GM18873 (cell line): ENCODE results near the gene ZBTB20.

Experiments
- ATAC-seq: cut with Tn5 transposase; IDR thresholded peaks from one replicate; pipeline ENCODE4 v1.9.1; 2021; ENCODE audit warnings: mild to moderate bottlenecking, moderate library complexity, moderate number of reproducible peaks; ENCODE audit not compliant: unreplicated experiment, low FRiP score

The ZBTB20 gene

DNA sequence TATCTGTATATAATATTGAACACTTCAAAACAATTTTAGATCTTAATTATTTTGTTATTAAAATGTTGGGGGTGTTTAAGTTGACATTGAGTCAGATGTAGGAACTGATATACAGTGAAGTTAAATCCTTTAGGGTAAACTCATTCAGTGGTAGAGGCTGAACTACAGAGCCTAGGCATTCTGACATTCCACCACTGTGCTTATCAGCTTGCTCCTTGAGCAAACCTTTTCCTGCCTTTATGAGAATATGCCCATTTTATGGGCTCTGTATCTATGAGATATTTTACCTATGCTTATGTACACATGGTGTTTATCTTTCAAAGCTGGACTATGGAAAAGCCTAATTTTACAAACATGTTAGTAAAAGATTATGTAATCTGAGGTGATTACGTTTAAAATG is 407.5 kb downstream of the ZBTB20 start:
- ATAC-seq = no peak

DNA sequence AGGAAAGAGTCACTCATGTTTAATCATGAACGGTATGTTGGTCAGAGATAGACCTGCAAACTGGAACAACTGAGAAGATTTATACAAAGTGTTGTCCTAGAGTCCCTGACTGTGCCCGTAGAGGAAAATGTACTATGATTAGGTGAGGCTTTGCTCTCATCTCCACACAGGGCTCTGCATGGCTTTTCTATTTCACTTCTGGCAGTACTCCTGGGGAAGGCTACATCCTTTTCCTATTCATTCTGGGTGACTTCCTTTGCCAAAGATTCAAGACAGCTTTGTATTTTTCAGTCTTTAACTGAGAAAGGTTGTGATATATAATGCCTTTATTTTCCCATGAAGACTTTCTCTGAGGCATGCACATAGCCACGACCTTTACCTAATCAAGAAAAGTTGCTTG is 414.7 kb downstream of the ZBTB20 start:
- ATAC-seq = no peak

- no peak for ATAC-seq
Measured at GRCh38 chr3:114730397-114730796, 416.7 kb downstream of the ZBTB20 start.

DNA sequence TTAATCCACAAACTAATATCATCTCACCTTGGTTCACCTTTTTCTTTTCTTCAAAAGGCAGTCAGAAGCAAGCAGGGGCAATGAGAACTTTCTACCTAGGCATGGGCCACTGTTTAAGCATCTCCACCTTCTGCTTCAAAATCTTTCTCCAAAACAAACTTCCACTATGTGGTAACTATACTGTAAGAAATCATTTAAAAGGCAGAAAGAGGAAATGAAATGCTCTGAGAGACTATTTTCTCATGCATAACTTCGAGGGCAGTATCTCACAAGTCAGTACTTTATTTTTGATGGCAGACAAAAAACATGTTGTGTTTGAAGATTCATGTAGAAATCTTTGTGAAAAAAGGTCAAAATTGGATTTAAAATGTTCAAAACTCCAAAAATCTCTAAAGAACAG is 419.7 kb downstream of the ZBTB20 start:
- ATAC-seq = no peak

DNA sequence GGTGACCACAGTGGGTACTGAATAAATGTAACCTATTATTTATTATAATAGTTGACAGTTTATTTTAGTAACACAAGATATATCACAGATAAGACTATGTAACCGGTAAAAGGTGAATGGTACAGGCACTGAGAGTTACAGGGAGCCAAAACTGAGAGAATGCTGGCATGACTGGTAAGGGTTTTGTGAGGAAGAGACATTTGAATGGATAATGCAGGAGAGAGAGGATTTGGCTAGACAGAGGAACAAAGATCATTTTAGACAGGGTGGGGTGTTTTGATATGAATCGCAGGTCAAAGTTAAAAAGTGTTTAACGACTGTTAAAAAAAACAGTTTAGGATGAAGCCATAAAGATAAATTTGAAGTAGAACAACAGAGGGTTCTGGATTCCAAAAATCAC is 421.1 kb downstream of the ZBTB20 start:
- ATAC-seq = no peak

- ATAC-seq = no peak
Measured at GRCh38 chr3:114722530-114722929, 424.6 kb downstream of the ZBTB20 start.

GRCh38 chr3:114721864-114722263 is 425.2 kb downstream of the ZBTB20 start:
- ATAC-seq = no peak

DNA sequence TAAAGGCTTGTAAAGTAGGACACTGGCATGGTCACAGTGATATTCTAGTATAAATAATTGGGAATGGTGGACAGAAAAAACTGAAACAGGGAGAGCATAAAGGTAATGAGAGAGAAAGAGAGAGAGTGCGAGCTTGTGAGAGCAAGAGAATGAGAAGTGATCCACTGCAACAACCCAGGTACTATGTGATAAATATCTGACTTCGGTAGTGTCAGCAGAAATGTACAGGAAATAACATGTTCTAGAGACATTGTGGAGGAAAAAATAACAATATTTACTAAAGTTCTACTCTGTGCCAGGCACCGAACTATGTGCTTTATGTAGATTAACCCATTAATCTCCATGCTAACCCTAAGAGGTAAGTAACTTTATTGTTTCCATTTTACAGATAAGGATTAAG is 425.9 kb downstream of the ZBTB20 start:
- no peak for ATAC-seq

DNA sequence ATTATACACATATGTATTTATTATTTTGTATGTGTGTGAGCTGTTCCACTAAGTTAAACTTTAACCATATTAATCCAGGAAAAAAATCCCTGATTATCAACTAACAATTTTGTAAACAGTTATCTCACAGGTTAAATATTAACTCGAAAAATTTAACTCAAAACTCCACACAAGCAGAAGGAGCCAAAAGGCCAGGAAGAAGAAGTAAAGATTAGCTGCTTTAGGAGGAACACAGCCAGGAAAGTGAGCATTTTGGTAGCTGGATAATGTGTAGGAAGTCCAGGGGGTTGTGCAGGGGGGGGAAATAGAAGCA is 428.2 kb downstream of the ZBTB20 start:
- no peak for ATAC-seq

DNA sequence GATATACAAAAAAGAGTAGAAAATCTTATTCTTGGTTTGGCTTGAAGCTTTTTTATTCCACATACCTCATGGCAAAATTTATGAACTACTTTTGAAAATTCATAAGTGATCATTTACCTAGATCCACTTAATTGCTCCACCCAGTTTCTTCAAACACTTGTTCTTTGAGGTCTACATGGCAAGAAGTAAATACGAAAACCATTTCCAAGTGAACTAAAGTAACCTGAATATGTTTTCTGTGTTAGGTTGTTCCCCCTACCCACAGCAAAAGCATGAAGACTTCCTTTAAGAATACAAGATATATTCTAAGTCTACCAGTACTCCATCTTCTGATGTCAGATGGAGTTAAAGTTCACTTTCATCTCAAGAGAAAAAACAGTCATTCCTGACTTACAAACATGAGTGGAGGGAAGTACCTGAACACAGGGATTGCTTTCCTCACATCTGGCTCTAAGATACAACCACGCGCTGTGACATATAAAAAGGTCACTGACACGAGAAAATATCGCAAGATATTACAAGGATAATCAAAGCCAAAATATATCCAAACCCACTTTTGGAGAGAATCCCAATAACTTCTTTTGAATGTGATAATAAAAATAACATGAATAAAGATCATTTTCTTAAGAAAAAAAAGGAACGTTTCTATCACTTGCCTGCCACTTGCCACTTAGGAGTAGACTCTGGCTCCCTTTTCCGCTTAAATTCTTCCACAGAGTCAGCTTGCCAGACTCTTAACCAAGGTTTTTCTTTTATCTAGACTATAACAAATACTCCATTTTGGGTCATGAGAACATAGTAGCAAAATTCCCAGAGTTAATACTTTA is 428.8 kb downstream of the ZBTB20 start:
- no peak for ATAC-seq

DNA sequence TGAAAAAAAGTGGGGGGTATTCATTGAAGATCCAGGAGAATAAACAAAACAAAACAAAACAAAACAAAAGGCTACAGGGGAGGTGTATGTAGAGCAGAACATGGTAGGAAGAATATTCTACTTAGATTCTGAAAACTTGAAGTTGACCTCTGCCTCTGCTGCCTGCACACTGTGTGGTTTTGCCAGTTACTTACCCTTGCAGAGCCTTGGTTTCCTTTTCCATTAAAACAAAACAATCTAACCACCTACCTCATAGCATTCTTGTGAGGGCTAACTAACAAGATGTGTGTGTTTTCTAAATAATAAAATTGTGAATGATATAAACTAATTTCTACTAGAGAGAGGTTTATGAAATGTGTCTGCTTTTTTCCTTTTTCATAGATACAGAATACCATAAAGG is 430.2 kb downstream of the ZBTB20 start:
- no peak for ATAC-seq

DNA sequence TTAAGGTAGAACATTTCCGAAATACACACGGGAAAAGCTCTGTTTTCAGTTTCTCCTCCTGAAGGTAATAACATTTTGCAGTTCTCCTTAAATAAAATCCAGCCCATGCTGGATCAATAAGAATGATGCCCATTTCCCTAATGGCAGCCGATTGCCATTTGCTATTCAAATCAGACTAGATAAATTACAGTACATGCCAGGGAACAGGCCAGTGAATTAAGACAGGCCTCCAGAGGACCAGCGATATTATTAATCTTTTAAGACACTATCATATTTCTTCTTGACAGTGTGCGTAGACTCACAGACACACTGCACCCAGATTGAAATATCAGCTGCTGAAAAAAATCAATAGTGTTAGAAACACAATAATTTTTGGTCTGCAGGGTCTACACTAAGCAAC is 431.0 kb downstream of the ZBTB20 start:
- no peak for ATAC-seq

- no peak for ATAC-seq
Measured at GRCh38 chr3:114714957-114715460, 432.1 kb downstream of the ZBTB20 start.

DNA sequence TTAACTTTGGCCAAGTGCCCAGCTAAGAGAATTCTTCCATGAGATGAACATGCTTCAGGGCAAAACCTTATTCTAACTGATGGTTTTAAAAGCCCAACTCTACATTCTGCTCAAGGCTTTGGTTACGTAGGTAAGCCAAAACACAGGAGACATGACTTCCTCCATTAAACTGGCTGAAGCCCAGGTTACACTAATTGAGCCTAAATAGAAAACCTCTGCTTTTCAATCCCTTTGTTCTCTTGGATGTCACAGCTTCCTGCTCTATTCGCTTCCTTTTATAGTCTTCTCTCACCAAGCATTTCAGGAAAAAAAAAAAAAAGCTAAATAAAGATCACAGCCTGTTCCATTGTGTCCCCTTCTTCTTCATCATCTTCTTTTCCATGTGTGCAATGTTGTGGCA is 432.9 kb downstream of the ZBTB20 start:
- no peak for ATAC-seq

GRCh38 chr3:114712728-114713492 is 434.2 kb downstream of the ZBTB20 start:
- ATAC-seq = no peak

DNA sequence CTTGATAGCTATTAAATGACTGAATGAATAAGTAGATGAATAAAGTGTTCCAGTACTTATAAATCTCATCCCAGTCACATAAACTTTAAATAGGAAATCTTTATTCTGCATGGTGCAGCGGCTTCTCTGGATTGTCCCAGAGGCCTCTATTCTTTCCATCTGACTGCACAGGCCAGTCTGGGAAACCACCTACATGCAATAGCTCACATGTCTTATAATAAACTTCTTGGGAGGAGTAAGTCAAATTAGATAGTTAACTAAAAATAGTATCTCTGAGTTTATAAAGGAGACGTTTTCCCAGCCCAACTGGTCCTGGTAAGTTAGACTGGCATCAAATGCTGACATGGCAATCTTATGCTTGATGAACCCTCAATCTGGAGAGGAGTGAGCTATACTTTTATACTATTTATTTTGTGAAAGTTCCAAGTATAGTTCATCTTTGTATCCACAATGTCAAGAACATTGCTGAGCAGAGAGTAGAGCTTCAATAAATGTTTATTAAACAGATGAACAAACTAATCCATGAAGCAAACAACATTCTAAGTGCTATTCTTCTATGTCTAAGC is 435.7 kb downstream of the ZBTB20 start:
- ATAC-seq = no peak

GRCh38 chr3:114709102-114709501 is 438.0 kb downstream of the ZBTB20 start:
- no peak for ATAC-seq

GRCh38 chr3:114707252-114707860 is 439.7 kb downstream of the ZBTB20 start:
- ATAC-seq = no peak

GRCh38 chr3:114706591-114707232 is 440.4 kb downstream of the ZBTB20 start:
- ATAC-seq = no peak

DNA sequence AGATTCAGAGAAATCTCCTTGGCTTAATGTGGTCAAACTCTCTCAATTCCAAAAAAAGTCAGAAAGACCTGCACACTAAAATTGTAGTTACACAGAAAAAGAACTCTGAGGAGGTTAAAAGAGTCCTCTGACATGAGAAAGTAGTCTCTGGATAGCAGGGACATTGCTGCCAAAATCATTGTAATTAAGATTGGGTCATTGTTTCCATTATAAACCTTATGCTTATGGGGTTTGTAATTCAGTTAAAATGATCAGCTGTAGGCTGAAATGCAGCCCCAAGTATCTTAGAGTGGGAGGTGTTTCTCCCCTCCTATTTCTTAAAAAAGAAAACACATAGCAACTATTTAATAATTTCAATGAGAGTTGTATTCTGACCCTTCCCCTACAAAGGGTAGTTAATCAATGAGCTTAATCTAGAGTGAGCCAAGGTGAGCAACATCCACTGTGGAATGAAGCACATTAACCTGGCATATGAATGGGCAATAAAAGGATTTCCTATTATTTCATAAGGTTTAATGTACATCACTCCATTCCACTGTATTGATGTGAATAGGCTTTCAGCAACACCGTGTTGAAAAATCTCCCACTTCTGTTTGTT is 446.4 kb downstream of the ZBTB20 start:
- ATAC-seq = no peak
